CD4-positive, alpha-beta T cell treated with Interleukin-4 for 4 hours (primary cell): ENCODE measurements around the gene GRIK4.

Experiments
- DNase-seq: peaks from one replicate; pipeline ENCODE4 v3.0.0-alpha.2; 2020

The GRIK4 gene

GRCh38 chr11:120859552-120860295 is 348.2 kb downstream of the GRIK4 start:
- DNase-seq = no peak

GRCh38 chr11:120863359-120863758 is 351.8 kb downstream of the GRIK4 start:
- no peak for DNase-seq

DNA sequence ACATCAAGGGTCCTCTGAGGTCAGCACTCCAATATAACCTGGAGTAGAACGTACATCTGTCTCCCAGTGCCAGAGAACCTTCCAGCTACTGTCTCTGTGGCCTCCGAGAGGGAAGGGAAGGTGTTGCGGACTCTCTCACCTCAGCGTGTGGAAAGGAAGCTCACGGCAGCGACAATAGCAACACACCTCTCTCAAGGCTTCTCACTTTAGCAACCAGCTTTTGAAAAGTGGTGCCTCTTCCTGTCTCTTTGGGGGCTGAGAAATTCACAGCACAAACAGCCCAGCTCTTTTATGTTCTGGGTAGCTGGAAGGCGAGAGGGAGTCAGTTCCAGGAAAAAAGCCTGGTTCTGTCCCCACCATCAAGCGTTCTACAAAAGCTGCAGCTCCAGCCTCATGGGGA is 355.5 kb downstream of the GRIK4 start:
- DNase-seq = no peak

- DNase-seq = no peak
These were observed 356.0 kb downstream of the GRIK4 start for GRCh38 chr11:120867531-120867930.

DNA sequence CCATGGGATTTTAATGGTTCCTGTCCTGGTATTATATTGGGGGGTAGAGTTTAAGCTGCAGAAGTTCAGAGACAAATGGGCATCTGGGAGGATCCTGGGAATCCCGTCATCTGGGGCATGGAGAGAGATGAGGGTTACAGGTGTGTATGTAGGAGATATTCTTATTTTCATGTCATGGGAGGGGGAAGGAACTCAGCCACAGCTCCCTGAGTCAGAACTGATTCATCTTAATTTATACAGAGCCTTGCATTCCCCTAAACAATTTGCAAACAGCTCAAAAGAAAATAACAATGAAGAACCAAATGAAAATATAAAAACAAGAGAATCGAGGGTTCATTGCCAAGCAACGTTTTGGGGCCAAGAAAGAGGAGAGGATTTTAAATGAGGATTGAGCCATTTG is 356.4 kb downstream of the GRIK4 start:
- DNase-seq = no peak

GRCh38 chr11:120869097-120869496 is 357.5 kb downstream of the GRIK4 start:
- no peak for DNase-seq

DNA sequence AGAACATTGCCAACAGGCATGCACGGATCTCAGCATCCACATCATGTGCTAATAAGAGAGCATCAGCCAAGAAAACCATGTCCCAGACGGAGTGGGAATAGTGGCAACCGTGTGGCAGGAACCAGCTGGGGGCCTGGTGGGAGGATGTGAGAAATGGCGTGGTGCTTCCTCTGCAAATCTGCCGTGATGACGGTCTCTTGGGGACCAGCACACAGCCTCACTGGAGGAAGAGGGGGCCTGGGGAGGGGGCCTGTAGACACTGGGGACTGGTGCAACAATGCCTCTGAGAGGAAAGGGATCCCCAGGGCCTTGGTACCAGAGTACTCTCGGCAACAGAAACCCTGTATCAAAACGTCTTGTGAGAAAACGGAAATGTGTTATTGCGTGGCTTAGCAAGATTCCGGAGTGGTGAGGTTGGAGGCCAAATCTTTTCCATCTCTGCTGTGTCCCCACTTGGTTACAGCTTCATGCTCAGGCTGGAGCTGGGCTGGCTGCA is 358.0 kb downstream of the GRIK4 start:
- DNase-seq = no peak

DNA sequence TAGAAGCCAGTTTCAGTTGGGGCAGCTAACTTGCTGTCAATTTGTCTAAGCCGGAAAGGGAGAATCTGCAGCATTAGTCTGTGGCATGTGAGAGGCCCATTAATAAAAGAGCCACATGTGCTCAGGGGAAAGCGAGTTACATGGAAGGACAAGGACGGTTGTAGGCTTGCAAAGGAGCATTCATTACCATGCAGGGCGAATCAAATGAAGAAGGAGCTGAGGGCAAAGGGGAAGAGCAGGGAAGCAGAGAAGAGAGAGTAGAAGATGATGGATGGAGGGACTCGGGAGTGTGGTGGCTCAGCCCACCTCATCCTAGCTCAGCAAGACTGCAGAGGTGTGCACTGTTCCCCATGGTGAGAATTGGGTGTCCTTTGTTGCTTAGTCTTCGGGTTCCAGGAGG is 359.6 kb downstream of the GRIK4 start:
- no peak for DNase-seq

DNA sequence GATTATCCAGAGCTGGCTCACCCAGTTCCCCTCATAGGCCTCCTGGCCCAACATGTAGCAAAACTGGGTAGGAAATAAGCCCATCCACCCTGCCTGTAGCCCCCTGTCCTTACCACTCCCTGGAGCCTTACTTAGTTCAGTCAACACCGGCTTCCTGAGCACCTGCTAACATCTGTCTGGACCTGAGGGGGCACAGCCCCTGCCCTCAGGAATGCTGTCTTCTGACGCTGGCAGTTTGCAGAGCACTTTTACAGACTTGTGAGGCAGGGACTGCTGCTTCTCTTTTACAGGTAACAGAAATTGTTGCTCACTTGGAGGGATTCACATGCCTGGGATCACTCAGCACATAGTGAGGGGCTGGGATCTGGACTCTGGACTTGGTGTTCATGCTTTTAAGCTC is 360.4 kb downstream of the GRIK4 start:
- no peak for DNase-seq

DNA sequence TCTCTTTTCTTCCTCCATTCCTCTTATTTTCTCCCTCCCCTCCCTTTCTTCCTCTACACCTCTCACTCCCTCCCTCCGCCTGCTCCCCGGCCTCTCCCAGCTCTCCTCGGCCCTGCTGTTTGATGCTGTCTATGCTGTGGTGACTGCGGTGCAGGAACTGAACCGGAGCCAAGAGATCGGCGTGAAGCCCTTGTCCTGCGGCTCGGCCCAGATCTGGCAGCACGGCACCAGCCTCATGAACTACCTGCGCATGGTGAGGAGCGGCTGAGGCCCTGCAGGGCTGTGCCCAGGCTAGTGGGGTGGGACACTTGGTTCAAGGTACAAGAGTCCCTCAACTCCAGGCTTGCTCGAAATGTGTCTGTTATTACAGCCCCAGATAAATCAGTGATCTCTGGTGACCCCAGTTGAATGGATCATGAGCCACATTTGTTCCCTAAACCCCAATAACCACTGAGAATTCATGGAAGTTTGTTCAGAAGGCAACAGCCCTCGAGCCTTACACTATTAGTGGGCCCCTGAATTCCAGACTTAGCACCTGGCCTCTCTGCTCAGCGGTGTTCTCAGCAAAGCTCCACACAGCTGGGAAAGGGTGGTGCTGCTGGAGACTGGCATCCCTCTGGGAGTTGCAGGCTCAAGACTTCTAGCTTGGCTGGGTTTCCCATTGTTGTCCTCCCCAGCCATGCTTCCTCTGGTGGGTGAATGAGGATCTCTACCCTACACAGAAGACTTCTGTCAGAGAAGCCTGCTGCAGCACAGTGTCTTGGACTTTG is 362.6 kb downstream of the GRIK4 start:
- no peak for DNase-seq

- DNase-seq = no peak
These were observed 364.4 kb downstream of the GRIK4 start for GRCh38 chr11:120875986-120876385.

DNA sequence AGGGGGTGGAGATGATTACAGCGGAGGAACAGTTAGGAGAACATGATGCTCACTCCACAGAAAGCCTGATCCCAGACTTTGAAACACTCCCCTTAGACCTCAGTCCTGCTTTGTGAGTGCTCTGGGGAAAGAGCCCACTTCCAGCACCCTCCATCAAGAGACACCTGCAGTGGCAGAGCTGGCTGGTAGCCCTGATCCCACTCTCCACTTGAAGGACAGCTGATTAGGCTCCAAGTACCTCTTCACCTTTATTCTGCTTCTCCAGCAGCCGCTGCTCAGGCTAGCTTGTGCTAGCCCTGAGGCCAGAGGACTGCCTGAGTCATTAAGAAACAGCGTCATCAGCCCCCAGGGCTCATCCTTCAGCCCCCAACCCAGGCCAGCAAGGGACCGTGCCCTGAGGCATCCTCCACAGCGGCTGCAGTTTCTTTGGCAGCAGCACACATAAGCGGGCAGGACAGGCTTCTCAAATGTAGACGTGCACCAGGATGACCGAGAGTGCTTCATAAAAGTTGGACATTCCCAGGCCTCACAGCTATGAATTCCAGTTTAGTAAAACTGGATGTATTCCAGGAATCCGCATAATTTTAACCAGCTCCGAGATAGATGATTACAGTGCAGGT is 366.3 kb downstream of the GRIK4 start:
- DNase-seq = no peak

GRCh38 chr11:120878781-120879180 is 367.2 kb downstream of the GRIK4 start:
- DNase-seq = no peak

DNA sequence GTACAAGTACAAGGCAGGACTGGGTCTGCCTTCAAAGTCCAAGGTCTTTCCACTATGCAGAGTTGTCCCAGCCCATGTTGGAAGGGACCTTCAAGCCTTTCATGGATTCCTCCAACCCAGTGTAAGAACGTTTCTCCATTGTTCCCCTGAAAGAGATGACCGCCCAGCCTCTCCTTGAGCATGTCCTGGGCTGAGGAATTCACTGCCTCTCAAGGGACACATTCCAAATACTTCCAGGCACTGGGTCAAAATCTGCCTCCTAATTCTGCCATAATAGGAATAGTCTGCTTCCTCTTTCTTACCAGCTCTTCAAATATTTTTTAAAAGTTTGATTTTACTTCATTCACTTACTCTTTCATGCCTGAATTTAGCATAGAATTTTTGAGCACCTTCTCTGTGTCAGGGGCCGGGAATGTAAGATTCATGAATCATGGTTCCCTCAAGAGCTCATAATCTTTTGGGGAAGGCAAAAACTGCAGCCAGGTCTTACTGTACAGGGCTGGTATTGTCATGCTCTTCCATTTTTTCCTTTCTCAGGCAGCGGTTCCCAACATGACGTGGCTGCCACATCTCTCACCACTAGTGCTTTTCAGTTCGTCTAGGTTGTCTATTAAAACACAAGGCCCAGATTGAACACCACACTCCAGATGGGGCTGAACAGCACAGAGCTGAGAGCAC is 369.1 kb downstream of the GRIK4 start:
- DNase-seq = no peak

DNA sequence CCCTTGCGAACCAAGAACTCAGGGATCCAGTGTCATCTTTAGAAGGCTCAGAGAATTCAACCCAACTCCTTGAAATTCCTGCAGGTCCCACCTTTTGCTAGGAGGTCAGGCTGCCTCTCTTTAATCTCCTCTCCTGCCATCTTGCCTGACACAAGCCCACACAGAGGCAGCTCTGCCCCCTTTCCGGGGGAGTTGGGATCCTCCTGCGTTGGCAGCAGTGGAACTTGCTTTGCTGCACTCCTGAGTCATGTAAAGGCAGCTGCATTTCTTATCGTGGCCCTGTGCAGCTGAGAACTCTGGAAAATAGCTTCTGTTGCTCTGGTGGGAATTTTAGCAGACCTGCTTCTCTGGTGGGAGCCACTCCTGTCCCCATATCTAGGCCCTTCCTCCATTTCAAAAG is 370.0 kb downstream of the GRIK4 start:
- DNase-seq = no peak

DNA sequence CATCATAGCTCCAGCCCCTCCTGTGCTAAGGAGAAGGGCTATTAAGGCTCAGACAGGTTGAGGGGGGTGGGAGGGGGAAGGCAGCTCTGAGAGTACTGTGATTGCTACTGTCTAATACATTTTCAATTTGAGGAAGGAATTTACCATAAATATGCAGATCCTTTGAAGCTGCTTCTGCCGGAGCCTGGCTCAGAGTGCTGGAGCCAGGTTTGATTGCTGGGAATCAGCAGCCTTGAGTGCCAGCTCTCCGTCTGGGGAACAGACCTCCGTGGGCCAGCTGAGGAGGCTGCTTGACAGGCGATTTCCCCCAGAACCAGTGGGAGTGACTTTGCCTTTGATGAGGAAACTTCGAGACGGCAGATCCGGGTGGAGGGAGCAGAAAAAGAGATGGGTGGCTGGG is 370.6 kb downstream of the GRIK4 start:
- no peak for DNase-seq

DNA sequence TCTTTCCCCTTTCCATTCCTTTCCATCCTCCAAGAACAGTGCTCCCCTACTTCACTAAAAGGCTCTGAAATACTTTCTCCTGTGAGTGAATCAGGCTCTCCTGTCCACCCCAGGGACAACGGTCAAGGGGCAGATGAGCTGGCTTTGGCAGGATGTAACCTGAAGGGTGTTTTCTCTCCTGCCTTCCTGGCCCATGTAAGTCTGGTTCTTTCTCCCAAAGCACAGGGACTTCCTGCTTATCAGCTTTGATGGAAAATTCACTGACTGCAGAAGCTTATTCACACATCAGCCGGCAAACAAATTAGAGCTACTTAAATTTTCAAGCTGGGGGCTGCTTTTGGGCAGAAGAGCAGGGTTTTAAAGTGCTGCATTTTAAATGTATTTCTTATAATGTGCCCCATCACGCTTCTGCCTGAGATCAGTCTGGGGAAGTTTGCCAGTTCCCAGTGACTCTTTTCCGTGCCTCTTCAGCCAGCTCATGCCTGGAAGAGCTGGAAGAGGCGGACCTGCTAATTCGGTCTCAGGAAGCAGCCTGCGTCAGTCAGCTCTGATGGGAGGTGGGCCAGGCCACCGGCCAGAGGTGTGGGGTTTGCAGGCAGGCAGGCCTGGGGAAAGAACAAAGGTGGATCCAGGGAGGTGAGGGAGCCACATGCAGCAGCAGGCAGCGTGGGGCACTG is 372.0 kb downstream of the GRIK4 start:
- DNase-seq = no peak

DNA sequence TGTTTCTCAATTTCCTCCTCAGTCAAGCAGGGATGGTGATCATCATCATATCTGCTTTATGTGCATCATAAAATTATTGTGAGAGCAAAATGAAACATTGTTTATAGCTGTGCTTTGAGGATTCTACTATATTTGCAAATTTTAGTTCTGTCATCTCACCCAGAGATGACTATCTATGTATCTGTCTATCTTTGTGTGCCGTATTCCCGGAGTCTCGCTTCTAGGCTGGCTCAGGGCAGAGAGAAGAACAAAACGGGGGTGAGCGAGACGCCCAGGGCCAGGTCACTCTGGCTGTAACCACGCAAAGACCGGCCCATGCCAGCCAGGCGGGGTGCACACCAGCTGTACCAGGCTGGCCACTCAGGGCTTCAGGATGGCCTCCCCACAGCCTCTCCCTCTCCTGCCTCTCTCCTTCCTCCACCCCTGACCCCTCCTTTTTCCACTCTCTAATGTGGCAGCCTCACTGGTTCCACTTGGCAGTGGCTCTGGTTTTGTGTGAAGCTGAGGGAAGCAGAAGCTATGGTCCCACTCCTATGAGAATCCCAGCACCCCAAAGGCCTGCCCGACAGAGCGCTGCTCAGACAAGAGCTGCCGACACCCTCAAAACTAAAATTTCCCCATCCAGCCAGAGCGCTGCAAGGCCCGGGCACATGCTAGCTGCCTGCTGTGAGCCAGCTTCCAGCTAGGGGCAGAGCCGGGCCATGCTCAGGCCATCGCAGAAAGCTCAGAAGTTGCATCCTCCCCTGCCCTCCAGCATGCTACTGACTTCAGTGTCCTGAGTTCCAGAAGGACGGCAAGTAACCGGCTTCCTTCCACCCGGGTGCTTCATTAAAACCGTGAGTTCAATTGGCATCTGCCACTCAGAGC is 372.8 kb downstream of the GRIK4 start:
- DNase-seq = no peak

GRCh38 chr11:120890609-120891320 is 379.2 kb downstream of the GRIK4 start:
- no peak for DNase-seq

- DNase-seq = no peak
These were observed 382.1 kb downstream of the GRIK4 start for GRCh38 chr11:120893440-120894201.
